Activated CD8-positive, alpha-beta memory T cell treated with anti-CD3 and anti-CD28 coated beads, Interleukin-2, amount 50 U/mL, for 1 hour (primary cell): ENCODE data around the gene MCUB.
A peak's percentile ranks its signal among the peaks of the same experiment; 100 is the strongest.

ENCODE experiments used
- DNase-seq: peaks from one replicate; pipeline ENCODE4 v3.0.0-alpha.2; 2020; ENCODE audit errors: extremely low read depth

The MCUB gene

DNA sequence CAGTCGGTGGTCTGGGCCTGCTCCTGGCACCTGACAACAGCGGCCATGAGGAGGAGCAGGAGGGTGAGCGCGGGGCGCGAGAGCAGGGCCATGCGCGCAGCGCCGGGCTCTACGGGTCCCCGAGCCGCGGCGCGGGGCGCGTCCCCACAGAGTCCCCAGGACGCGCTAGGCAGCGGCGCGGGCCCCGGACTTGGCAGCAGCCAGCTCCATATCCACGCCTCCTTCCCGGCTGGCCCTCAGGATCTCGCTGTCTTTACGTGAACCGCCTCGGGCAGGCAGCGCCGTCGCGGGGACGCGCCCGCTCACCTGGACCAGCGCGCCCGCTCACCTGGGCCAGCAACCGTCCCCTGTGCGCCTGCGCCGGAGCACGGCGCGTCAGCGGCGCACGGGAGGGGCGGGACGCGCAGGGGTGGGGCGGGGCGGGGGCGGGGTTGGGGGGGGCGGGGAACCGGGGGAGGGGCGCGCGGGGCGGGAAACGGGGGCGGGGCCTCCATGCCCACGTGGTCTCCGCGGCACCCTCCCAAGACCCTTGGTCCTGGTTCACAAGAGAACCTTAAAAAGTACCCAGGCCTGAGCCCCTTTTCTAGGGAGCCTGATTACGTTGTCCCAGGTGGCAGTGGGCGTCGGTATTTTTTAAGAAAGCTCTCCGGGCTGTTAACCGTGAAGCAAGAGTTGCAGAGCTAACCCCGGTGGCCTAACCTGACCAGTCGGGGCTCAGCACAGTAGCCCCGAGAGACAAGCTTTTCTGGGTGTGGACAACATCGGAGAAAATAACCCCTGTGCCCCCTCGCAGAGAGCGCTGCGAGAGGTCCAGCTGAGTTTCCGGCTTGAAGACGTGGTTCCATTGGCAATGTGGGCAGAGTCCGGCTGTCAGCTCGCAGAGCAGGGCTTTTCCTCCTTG, 169.9 kb downstream of the MCUB start, which contains the start of gene PLA2G12A:
PLA2G12A (minus strand) TSS at position 353 of the 901 bp plus-strand sequence; CDS start at position 92, 261 bp downstream.
- DNase-seq: peak; percentile 53

DNA sequence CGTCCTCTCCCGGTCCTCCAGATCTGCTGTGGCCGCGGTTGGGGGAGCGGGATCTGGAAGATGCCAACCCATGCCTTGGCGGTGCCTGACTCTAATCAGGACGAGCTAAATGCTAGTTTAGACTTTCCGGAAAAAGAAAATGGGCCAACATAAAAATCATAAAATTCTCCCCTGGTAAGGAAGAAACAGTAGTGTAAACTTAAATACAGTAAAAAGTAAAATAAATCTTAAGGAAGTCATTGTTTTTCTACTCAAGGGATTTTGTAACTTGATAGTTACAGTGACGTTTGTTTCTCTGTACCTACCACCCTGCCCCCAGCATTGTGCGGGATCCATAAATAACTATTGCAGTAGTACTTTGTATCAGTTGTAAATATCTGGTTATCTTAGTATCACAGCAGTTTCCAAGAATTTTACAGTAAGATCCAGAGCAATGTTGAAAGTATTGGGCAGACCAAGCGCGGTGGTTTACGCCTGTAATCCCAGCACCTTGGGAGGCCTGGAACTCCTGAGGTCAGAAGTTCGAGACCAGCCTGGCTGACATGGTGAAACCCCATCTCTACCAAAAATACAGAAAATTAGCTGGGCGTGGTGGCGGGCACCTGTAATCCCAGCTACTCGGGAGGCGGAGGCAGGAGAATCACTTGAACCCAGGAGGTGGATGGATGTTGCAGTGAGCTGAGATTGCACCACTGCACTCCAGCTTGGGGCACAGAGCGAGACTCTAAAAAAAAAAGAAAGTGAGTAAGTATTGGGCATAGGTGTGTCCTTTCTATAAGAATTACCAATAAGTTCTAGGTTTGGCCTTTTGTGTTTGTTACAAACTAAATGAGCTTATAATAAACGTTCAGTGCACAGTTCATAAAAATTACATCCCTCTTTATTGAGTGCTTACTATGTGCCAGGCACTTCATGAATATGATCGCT, 170.8 kb downstream of the MCUB start:
- DNase-seq: no peak

DNA sequence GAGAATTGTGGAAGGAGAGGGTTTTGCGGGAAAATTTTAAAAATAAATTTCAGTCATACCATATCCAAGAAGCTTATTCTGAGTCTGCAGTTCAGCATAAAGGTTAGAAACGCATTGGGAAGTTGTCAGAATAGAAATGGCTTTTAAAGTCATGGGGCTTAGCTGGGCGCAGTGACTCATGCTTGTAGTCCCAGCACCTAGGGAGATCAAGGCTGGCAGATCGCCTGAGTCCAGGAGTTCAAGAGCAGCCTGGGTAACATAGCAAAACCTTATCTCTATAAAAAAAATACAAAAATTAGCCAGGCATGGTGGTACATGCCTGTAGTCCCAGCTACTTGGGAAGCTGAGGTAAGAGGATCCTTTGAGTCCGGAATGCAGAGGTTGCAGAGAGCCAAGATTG, 173.7 kb downstream of the MCUB start:
- DNase-seq: no peak

DNA sequence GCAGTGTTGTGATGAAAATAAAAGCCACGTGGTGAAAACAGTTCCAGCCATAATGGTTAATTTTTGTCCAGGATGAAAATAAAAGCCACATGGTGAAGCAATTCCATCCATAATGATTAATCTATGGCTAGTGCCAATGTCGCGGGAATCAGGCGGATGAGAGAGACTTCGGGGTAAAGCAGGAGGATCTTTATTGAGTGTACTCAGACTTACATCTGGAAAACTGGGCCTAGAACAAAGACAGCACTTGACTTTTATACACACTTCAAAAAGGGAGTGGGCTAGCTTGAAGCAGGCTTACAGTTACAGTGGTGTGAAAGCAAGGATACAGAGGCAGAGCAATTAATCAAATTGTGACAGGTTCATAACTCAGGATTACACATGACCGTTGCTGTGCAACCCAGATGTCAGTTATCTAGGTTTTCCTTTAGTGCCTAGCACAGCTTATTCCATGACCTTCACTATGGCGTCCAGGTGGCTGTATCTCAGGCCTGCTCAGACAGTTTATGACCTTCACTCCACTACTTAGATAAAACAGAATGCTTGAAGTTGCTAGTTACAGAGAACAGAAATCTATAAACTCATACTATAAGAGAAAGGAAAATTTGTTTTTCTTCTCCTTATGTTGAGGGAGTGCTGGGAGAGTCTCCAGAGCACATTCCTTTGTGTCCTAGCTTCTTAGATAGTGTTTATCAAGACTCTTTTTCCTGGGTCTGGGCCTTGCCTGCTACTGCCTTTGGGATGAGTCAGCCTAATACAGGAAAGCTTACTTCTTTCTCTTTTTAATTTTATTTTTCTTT, 175.7 kb downstream of the MCUB start:
- DNase-seq: no peak
